Measurements from ENCODE around the gene CHRNA4. TPM values are rescaled to one million over a fixed set of nuclear protein-coding genes. Genes with fewer than 3 reads are reported as not detected.

CHRNA4 gene
- total and polyA plus RNA-seq, 8 donors, result under 0.01 to 0.15 TPM; not detected in 6

GRCh38 chr20:63361519-63362435 lies 628 bp upstream of the CHRNA4 start:
- Histone ChIP-seq H3K27me3 (peaks cover 9 to 94% (median 63%) of the 10 kb centered on the region in 3 donors), H3K36me3 (no peaks in the 10 kb centered on the region), H3K27ac (no peak overlapping the region), H3K4me3 (no peak overlapping the region), H3K9me3 (no peaks in the 10 kb centered on the region), H3K4me1 (peaks cover 0 to 22% (median 13%) of the 10 kb centered on the region in 4 donors)
- TF ChIP-seq POLR2A (IDR thresholded peaks at IDR 0.05), result no peak
- no peak for TF ChIP-seq POLR2AphosphoS5 (IDR thresholded peaks at IDR 0.05)
- no peak for TF ChIP-seq CTCF (IDR thresholded peaks at IDR 0.05)
- TF ChIP-seq EP300 (IDR thresholded peaks at IDR 0.05), result no peak
- intact Hi-C loops (cut with DNase I; ENCODE audit: low total_unique reads), result no loop called here
- 4 to 16% (median 8%) methylated on average over 19 to 50 of the region's 50 CpGs for WGBS, 5 donors
- no peak for DNase-seq

- H3K4me3 ChIP-seq, result no peak overlapping the region
- H3K4me1 ChIP-seq, result peaks cover 0 to 22% (median 13%) of the 10 kb centered on the region in 4 donors
- no peak for DNase-seq
- no peaks in the 10 kb centered on the region for H3K36me3 ChIP-seq
- no peaks in the 10 kb centered on the region for H3K9me3 ChIP-seq
- no peak overlapping the region for H3K27ac ChIP-seq
- WGBS, 5 donors, result 19 to 29% (median 21%) methylated on average over 15 to 38 of the region's 38 CpGs
- peaks cover 9 to 96% (median 61%) of the 10 kb centered on the region in 3 donors for H3K27me3 ChIP-seq
- no peak for TF ChIP-seq POLR2A (IDR thresholded peaks at IDR 0.05)
- TF ChIP-seq CTCF (IDR thresholded peaks at IDR 0.05), result no peak
- no peak for TF ChIP-seq POLR2AphosphoS5 (IDR thresholded peaks at IDR 0.05)
- no peak for TF ChIP-seq EP300 (IDR thresholded peaks at IDR 0.05)
- intact Hi-C loops (cut with DNase I; ENCODE audit: low total_unique reads), result no loop called here
Observed at GRCh38 chr20:63359937-63360849, 956 bp downstream of the CHRNA4 start.

GRCh38 chr20:63359164-63359934 lies 1.8 kb downstream of the CHRNA4 start:
- H3K4me1 ChIP-seq, result peaks cover 0 to 22% (median 13%) of the 10 kb centered on the region in 4 donors
- DNase-seq, result no peak
- no peaks in the 10 kb centered on the region for H3K9me3 ChIP-seq
- no peak overlapping the region for H3K4me3 ChIP-seq
- no peak for TF ChIP-seq POLR2AphosphoS5 (IDR thresholded peaks at IDR 0.05)
- TF ChIP-seq CTCF (IDR thresholded peaks at IDR 0.05), result no peak
- TF ChIP-seq POLR2A (IDR thresholded peaks at IDR 0.05), result no peak
- no peak for TF ChIP-seq EP300 (IDR thresholded peaks at IDR 0.05)
- no peaks in the 10 kb centered on the region for H3K36me3 ChIP-seq
- intact Hi-C loops (cut with DNase I; ENCODE audit: low total_unique reads), result no loop called here
- H3K27me3 ChIP-seq, result peaks cover 9 to 96% (median 53%) of the 10 kb centered on the region in 3 donors
- 66 to 84% (median 68%) methylated on average over 23 to 42 of the region's 42 CpGs for WGBS, 5 donors
- H3K27ac ChIP-seq, result no peak overlapping the region
